ENCODE results near the gene MYADM. TPM values are rescaled to one million over a fixed set of nuclear protein-coding genes. Genes with fewer than 3 reads are reported as not detected.

Gene MYADM
- total and polyA plus RNA-seq, 2 of the 13 experiments (the other 11 are each of a cell fraction or from before 2014, with no cell fraction given) = 19.9 to 38.1 TPM

GRCh38 chr19:53908935-53909415 is 41.3 kb downstream of the MYADM start, which contains the start of gene CACNG7:
Gene CACNG7, plus strand, starts transcription at chr19:53909278. Its CDS starts 3,554 bp downstream, at chr19:53912832.
- H3K9ac ChIP-seq (ENCODE audit: insufficient read depth, low read depth, low read length) = no peak within 1 kb of the TSS
- in situ Hi-C loops (cut with HindIII; ENCODE audit: extremely low pct_ligation_motif_present, low pct_unique_long_range_greater_than_20kb) (loop anchor here (10.0 kb wide), 1 partner anchor 116 kb away; no protein-coding TSS in a partner anchor), intact Hi-C loops (cut with micrococcal nuclease; ENCODE audit: unreplicated experiment) (loop anchor here (5.0 kb wide), 1 partner anchor 113 kb away; no protein-coding TSS in a partner anchor)
- no peak for ATAC-seq
- no peaks in the 10 kb centered on the region for H3K79me2 ChIP-seq (ENCODE audit: insufficient read depth, low read length)
- H3K4me3 ChIP-seq (replicated peaks in 1 of 3; ENCODE audit: insufficient read depth in 1 of 3, low read depth in 2 of 3, low read length in 3 of 3) = no peak within 1 kb of the TSS; a peak in 1 of 6 replicates
- 11% methylated on average over 15 of the region's 28 CpGs for WGBS (ENCODE audit: low lambda C conversion rate)
- no peak for TF ChIP-seq RNF2 (conservative IDR thresholded peaks at IDR 0.05; ENCODE audit: low read depth)
- no peak for TF ChIP-seq ZNF674 (CRISPR knock-in tag; IDR thresholded peaks at IDR 0.05; ENCODE audit: low read depth)
- TF ChIP-seq NPAS2 (CRISPR knock-in tag; IDR thresholded peaks at IDR 0.05; ENCODE audit: borderline replicate concordance) = no peak
- TF ChIP-seq STAT6 (CRISPR knock-in tag; IDR thresholded peaks at IDR 0.05; ENCODE audit: borderline replicate concordance) = no peak
- TF ChIP-seq PRMT3 (CRISPR knock-in tag; IDR thresholded peaks at IDR 0.05; ENCODE audit: borderline replicate concordance, low read depth) = no peak
- TF ChIP-seq ZNF747 (CRISPR knock-in tag; IDR thresholded peaks at IDR 0.05; ENCODE audit: borderline replicate concordance) = no peak
- TF ChIP-seq ZNF639 (CRISPR knock-in tag; conservative IDR thresholded peaks at IDR 0.05) = no peak
- TF ChIP-seq RBFOX2 (IDR thresholded peaks at IDR 0.05; ENCODE audit: low read depth, low read length) = no peak
- no peak for TF ChIP-seq KLF15 (CRISPR knock-in tag; IDR thresholded peaks at IDR 0.05; ENCODE audit: borderline replicate concordance)
- TF ChIP-seq NFKBIZ (CRISPR knock-in tag; IDR thresholded peaks at IDR 0.05) = no peak
- TF ChIP-seq POLR2AphosphoS5 (IDR thresholded peaks at IDR 0.05; ENCODE audit: low read depth, low read length) = no peak
- no peak for TF ChIP-seq ZC3H4 (CRISPR knock-in tag; IDR thresholded peaks at IDR 0.05; ENCODE audit: borderline replicate concordance)
- TF ChIP-seq STAG1 (CRISPR knock-in tag; IDR thresholded peaks at IDR 0.05) = no peak
- TF ChIP-seq ZNF576 (CRISPR knock-in tag; IDR thresholded peaks at IDR 0.05) = no peak
- H3K4me1 ChIP-seq (ENCODE audit: insufficient read depth, low read length) = no peaks in the 10 kb centered on the region
- ChIA-PET CTCF (ENCODE audit: low intra/inter-chr PET ratio, low total read pairs) (no interaction called here), POLR2A (no interaction called here)
- peaks cover 13 to 45% of the 10 kb centered on the region in 2 experiments for H3K27me3 ChIP-seq (ENCODE audit: control insufficient read depth in 1 of 2, insufficient read depth in 2 of 2, low read length in 2 of 2)
- H3K27ac ChIP-seq (ENCODE audit: extremely low read length, insufficient read depth, low read length) = no peak within 1 kb of the TSS
- H4K20me1 ChIP-seq (ENCODE audit: insufficient read depth, low read length) = peaks cover 7% of the 10 kb centered on the region; the same call in 1 of the 2 replicates
- BruUV-seq (replicated peaks) = no TSS peak
- H3K9me3 ChIP-seq (ENCODE audit: low read length) = no peaks in the 10 kb centered on the region
- no peaks in the 10 kb centered on the region for H3K36me3 ChIP-seq (replicated peaks in 1 of 2; ENCODE audit: control insufficient read depth in 1 of 2, insufficient read depth in 2 of 2, low read length in 2 of 2)
- FAIRE-seq = no peak
- DNase-seq (ENCODE audit: low spot score) = no peak
- H3K4me2 ChIP-seq (ENCODE audit: low read depth, low read length) = no peak within 1 kb of the TSS
- no peak within 1 kb of the TSS for H2AFZ ChIP-seq (ENCODE audit: low read length)

All from HepG2 (cell line).